Left lobe of liver (tissue), 2 donors: Measurements from ENCODE around the gene PAX2. TPM values are rescaled to one million over a fixed set of nuclear protein-coding genes. Genes with fewer than 3 reads are reported as not detected.

Experiments
- ATAC-seq: fragments of 200-7000 bp; cut with Tn5 transposase; one replicate; pipeline ENCODE4 v1.9.1; 2020; ENCODE audit warnings: mild to moderate bottlenecking, moderate library complexity
- DNase-seq: peaks from one replicate; pipeline ENCODE4 v3.0.0-alpha.2; 2020; ENCODE audit warnings: low spot score
- total RNA-seq: library from RNA; stranded (reverse); gene quantifications from one replicate; pipeline ENCODE4 v1.2.1, GENCODE V29; 2021
- donor health status: DM: no; HTN: no; CAD: no; lungs with moderate emphysema.
- donor health status: DM: no; HTN: yes; CAD: no.

PAX2 gene
- total RNA-seq, 1 donor from 2014 or later, result 0.18 TPM

DNA sequence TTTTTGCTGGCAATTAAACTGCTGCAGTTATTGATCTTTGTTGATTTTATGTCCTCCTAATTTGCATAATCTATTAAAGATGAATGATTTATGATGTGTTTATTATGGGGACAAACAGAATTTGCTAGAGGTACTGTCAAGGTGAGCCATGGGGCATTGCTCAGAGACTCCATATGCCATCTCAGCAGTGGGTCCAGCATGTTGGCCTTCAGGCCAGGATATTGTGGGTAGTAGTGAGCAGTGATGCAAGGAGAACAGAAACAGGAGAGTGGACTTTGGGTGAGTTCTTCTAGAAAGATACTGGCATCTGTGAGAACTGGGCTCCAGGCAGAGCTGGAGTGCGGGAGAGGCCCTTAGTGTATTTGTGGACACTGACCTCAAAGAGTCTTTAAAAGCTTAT is 65.9 kb downstream of the PAX2 start:
- ATAC-seq (no peak), DNase-seq (no peak)

DNA sequence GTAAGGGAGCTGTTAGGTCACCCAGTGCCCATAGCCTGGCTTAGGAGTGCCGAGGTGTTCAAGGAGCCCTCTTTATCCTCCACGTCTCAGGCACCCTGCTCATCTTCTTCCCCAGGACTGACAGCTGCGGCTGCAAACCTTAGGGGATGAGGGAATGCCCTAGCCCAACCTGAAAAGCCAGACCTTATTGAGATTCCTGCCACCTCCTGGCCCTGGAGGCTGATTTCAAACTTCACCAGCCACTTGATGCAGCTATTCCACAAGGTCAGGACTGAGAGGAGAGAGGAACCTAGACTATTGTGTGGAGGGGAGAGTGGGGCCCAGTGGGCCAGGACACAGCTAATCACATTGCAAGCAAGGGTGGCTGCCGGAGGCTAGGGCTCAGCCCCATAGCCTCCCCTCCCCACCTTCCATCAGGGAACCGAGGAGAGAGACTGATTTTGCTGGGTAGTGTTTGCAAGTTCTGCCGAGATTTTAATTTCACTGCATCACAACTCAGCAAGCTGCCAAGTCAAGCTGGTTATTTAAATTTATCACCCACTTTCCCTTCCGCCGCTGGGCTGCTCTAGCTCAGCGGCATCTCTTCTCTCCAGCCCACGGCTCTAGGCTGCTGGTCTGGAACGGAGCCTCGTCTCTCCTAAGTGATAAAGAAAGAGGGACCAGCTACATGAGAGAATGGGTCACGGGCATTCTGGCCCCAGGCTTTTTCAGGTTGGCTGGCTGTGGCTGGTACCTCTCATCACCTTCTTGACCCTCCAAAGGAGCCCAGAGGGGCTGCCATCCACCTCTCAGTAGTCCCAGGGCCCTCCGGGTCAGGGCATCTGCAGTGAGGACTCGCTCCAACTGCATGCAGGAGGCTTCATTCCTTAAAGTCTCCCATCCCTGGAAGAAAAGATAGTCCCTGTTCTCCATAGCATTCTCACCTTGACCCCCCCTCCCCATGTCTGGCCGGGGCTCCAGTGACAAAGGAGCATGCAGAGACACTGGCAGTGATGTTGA is 66.7 kb downstream of the PAX2 start:
- DNase-seq (no peak), ATAC-seq (no peak)

DNA sequence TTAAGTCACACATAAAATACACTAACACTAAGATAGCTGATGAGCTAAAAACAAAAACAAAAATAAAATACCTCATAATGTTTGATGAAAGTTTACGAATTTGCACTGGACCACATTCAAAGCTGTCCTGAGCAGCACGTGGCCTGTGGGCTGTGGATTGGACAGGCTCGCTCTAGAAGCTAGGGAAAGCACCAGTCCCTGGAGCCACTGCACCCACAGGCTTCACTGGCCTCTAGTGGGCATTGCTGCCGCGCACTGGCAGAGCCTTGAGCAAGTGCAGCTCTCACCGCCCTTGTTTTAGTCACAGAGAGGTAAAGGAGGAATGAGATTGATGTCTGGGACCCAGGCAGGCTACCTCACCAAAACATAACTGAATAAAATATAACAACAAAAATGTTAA is 67.6 kb downstream of the PAX2 start:
- ATAC-seq (peak; percentile 34), DNase-seq (no peak)

DNA sequence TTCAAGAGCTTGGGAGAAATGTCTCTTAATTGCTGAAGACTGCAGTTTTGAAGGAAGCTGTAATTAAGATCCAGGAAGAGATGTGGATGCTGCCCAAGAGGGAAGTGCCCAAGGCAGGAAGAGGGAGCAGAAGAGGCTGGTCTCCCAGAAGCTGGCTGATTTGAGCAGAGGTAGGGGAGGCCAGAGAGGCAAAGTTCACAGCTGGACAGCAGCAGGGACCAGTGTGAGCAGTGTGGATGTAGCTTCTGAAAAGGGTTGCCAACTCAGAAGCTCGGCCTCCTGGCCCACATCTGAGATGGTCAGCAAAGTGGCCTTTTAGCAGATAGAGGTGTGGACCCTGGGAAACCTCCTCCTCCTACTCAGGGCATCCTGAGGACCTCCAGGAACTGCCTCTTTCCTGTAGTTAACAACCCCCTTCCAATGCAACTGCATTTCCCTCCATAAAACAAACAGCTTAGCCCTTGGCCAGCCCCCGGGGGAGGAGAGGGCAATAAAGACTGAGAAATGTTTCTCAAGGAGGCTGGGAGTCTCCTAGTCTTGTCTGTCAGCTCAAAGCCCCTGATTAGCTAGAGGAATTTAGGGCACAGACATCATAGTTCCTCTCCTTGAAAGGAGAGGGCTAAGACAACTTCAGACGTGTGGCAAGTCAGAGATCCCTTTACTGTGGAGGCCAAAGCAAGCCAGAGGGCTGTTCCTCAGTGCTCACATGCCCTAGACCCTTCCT is 69.5 kb downstream of the PAX2 start:
- no peak for DNase-seq
- ATAC-seq, result no peak

DNA sequence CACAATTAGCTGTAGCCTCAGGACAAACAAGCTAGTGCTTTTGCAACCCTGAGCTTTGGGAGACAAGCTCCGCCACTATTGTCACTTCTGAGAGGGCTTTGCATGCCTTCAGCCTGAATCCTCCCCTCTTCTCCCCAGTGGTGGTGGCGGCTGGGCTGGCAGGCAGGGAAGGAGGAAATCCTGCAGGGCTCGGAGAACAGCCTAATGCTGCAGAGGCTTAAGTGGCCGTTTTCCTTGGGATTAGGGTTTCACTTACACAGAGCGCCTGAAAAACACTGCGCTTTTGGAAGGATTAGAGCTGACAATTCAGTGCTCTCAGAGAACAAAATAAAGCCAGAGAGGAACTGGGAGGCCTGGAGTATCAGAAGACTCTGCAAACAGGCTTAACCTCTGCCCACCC is 71.3 kb downstream of the PAX2 start:
- DNase-seq (no peak), ATAC-seq (no peak)

GRCh38 chr10:100817268-100817839 is 72.0 kb downstream of the PAX2 start:
- peak; percentile 30 for DNase-seq
- no peak for ATAC-seq

- ATAC-seq (no peak), DNase-seq (no peak)
Observed at GRCh38 chr10:100819424-100819823, 74.0 kb downstream of the PAX2 start.

DNA sequence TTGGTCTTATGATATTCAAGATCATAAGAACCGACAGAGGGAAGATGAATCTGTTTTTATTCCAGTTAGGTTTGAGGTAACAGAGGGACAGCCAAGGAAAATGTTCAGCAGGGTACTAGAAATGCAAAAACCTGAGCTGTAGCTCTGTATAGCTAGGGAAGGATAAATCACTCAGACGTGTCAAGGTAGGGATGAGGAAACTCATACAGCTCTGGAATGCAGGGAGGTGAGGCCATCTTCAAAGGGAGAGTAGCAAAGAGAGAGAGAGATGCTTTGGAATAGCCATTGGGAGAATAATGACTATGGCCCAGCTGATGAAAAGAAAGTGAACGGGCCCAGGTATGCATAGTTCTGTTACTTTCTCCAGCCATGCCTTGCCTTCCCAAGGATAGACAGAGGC is 77.8 kb downstream of the PAX2 start:
- no peak for DNase-seq
- no peak for ATAC-seq

GRCh38 chr10:100824886-100825285 is 79.5 kb downstream of the PAX2 start:
- no peak for DNase-seq

GRCh38 chr10:100825325-100825875 is 80.0 kb downstream of the PAX2 start:
- DNase-seq, result no peak
- no peak for ATAC-seq

More at GRCh38 chr10:100824886-100825285, 79.5 kb downstream of the PAX2 start:
- no peak for ATAC-seq

DNA sequence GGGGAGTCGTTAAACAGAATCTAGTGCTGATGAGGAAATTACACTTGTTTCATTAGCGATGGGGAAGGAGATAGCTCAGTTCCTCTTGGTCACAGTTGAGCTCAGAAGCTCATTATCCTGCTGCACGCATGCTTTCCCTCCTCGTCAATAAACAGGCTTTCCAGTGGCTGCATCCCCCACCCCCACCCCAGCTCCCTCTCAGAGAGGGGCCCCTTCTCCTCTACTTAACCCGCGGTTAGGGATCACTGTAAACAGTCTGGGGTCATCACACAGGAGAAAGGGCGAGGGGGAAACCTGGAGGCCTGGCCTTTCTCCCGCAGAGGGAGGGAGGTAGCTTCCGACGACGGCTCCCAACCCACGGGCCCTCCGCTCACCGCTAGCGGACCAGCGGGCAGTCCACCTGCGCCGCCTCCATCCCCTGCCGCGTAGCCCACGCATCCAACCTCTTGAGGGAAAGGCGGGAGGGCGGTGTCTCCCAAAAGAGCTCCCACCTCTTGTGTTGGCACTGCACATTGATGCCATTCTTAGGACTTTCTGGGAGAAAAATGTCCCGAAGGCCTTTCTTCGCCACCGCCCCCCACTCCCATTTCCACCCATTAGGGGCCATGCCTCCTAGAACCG is 80.8 kb downstream of the PAX2 start:
- no peak for DNase-seq
- no peak for ATAC-seq

DNA sequence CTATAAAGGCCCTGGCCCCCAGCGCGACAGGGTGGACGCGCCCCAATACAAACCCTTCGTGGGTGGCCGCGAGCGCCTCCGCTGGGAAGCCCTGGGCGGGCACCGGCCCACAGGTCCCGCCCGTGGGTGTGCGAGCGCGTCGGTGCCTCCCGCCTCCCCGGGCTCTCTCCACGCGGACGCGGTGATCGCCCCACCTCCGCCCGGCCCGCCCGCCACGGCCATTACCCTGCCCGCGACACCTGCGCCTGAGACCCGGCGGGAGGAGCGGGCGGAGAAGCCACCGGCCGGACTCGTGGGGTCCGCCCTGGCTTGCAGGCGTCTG is 81.2 kb downstream of the PAX2 start:
- no peak for DNase-seq
- ATAC-seq, result peak; percentile 20

DNA sequence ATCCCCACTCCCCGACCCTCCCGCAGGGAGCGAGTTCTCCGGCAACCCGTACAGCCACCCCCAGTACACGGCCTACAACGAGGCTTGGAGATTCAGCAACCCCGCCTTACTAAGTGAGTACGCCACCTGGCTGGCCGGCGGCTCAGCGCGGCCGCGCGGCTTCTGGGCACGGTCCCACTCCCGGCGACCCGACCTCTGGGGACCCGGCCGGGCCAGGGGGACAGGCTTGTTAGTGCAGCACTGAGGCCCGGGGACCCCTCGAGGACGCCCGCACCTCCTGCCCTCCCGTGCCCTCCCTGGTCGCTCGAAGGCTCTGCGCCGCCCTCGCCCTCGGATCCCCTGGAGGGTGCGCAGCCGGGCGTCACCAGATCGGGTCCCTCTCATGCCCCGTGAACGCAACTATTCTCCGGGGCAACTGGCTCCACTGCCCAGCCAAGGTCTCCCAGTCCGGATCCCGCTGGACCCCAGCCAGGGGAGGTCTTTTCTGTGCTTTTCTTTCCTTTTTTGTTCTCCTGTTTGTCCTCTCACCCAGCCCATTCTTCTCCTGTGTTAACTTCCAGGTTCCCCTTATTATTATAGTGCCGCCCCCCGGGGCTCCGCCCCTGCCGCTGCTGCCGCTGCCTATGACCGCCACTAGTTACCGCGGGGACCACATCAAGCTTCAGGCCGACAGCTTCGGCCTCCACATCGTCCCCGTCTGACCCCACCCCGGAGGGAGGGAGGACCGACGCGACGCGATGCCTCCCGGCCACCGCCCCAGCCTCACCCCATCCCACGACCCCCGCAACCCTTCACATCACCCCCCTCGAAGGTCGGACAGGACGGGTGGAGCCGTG is 81.8 kb downstream of the PAX2 start:
- DNase-seq, result no peak
- ATAC-seq, result peak; percentile 71

DNA sequence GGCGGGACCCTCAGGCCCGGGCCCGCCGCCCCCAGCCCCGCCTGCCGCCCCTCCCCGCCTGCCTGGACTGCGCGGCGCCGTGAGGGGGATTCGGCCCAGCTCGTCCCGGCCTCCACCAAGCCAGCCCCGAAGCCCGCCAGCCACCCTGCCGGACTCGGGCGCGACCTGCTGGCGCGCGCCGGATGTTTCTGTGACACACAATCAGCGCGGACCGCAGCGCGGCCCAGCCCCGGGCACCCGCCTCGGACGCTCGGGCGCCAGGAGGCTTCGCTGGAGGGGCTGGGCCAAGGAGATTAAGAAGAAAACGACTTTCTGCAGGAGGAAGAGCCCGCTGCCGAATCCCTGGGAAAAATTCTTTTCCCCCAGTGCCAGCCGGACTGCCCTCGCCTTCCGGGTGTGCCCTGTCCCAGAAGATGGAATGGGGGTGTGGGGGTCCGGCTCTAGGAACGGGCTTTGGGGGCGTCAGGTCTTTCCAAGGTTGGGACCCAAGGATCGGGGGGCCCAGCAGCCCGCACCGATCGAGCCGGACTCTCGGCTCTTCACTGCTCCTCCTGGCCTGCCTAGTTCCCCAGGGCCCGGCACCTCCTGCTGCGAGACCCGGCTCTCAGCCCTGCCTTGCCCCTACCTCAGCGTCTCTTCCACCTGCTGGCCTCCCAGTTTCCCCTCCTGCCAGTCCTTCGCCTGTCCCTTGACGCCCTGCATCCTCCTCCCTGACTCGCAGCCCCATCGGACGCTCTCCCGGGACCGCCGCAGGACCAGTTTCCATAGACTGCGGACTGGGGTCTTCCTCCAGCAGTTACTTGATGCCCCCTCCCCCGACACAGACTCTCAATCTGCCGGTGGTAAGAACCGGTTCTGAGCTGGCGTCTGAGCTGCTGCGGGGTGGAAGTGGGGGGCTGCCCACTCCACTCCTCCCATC is 82.7 kb downstream of the PAX2 start:
- DNase-seq (no peak), ATAC-seq (peak; percentile 70)

- DNase-seq (no peak), ATAC-seq (peak; percentile 26)
Observed at GRCh38 chr10:100828738-100829096, 83.3 kb downstream of the PAX2 start.

DNA sequence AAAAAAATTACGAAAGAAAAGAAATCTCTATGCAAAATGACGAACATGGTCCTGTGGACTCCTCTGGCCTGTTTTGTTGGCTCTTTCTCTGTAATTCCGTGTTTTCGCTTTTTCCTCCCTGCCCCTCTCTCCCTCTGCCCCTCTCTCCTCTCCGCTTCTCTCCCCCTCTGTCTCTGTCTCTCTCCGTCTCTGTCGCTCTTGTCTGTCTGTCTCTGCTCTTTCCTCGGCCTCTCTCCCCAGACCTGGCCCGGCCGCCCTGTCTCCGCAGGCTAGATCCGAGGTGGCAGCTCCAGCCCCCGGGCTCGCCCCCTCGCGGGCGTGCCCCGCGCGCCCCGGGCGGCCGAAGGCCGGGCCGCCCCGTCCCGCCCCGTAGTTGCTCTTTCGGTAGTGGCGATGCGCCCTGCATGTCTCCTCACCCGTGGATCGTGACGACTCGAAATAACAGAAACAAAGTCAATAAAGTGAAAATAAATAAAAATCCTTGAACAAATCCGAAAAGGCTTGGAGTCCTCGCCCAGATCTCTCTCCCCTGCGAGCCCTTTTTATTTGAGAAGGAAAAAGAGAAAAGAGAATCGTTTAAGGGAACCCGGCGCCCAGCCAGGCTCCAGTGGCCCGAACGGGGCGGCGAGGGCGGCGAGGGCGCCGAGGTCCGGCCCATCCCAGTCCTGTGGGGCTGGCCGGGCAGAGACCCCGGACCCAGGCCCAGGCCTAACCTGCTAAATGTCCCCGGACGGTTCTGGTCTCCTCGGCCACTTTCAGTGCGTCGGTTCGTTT is 83.9 kb downstream of the PAX2 start:
- ATAC-seq, result peak; percentile 16
- DNase-seq, result no peak

GRCh38 chr10:100829933-100830727 is 84.7 kb downstream of the PAX2 start:
- DNase-seq (no peak), ATAC-seq (no peak)

DNA sequence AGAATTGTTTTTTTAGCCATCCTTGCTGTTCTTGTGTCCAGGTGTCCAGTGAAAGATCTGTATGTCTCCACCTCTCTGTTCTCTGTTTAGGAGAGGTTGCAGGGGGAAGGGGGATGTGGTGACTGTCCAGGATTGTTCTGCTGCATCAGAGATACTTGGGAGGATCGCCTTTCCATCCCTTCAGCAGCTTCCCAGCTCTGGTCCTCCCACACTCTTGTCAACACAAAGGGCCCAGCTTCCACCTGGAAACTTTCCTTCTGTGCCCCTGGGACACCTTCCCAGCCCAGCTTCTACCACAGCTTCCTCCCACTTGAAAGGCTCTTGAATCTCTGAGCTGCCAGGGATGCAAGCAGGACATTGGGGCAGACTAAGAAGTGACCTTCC is 85.3 kb downstream of the PAX2 start:
- ATAC-seq, result no peak
- no peak for DNase-seq
